ENCODE data around the gene TNFRSF8. TPM values are rescaled to one million over a fixed set of nuclear protein-coding genes. Genes with fewer than 3 reads are reported as not detected.

Gene TNFRSF8
- total and polyA plus RNA-seq, 9 of the 15 experiments (the other 6 are each of a cell fraction or from before 2014, with no cell fraction given) = 3.5 to 38.4 (median 17.1) TPM

DNA sequence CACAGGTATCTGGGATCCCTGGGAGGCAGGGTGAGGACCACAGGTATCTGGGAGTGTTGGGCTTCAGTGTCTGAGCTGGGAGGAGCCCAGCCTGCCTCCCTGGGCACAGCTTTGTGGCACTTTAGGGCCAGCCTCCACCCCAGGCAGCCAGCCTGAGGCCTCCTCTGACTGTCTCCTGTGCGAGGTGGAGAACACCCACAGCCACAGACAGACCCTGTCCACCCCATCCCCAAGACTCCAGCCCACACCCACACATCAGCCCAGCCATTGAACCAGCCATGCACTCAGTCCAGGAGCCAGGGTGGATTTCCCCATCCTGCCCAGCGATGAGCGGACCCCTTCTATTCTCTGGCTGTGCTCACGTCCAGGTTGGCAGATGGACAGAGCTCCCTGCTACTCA, 81.9 kb downstream of the TNFRSF8 start:
- ChIA-PET CTCF (ENCODE audit: low intra/inter-chr PET ratio) (no interaction called here), POLR2A (interaction anchor here (0.7 kb wide), 3 partner anchors 20 to 37 kb away, joined by 4 to 5 read pairs (median 4); no protein-coding TSS in a partner anchor)
- H3K9me3 ChIP-seq (replicated peaks; ENCODE audit: control insufficient read depth, insufficient read depth, low read depth, low read length) = no peaks in the 10 kb centered on the region
- ATAC-seq (peak; percentile 11; the same call in 2 of the 3 replicates), DNase-seq (ENCODE audit: extremely low read depth in 1 of 4, low spot score in 3 of 4) (no peak), FAIRE-seq (no peak)
- TF ChIP-seq CSDE1 (IDR thresholded peaks at IDR 0.05) = no peak
- no peak for TF ChIP-seq ZNF324 (CRISPR knock-in tag; IDR thresholded peaks at IDR 0.05)
- TF ChIP-seq ZNF274 (IDR thresholded peaks at IDR 0.05; ENCODE audit: borderline replicate concordance, low read depth, low read length) = no peak
- no peak for TF ChIP-seq FOXM1 (IDR thresholded peaks at IDR 0.05; ENCODE audit: low read depth)
- TF ChIP-seq FOXM1 (CRISPR knock-in tag; IDR thresholded peaks at IDR 0.05; ENCODE audit: low read depth) = no peak
- TF ChIP-seq, protein P1, sequence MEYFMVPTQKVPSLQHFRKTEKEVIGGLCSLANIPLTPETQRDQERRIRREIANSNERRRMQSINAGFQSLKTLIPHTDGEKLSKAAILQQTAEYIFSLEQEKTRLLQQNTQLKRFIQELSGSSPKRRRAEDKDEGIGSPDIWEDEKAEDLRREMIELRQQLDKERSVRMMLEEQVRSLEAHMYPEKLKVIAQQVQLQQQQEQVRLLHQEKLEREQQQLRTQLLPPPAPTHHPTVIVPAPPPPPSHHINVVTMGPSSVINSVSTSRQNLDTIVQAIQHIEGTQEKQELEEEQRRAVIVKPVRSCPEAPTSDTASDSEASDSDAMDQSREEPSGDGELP (CRISPR knock-in tag; IDR thresholded peaks at IDR 0.05; ENCODE audit: borderline replicate concordance) = 0 out of 2 replicates have a peak, but pooled peaks have one; percentile 20
- TF ChIP-seq POLR2G (IDR thresholded peaks at IDR 0.05; ENCODE audit: low read depth, low read length) = peak; percentile 38; the same call in 1 of the 2 replicates
- TF ChIP-seq POU5F1 (IDR thresholded peaks at IDR 0.05; ENCODE audit: borderline replicate concordance, low read depth, low read length, partially characterized antibody) = no peak
- TF ChIP-seq BRF1 (IDR thresholded peaks at IDR 0.05; ENCODE audit: borderline replicate concordance, extremely low read depth, insufficient read length) = no peak
- BruUV-seq (replicated peaks) = no TSS peak
- no peak overlapping the region for H3K27ac ChIP-seq (ENCODE audit: extremely low read depth, low read depth, low read length)
- H3K4me3 ChIP-seq = no peak overlapping the region
- intact Hi-C loops (cut with micrococcal nuclease) = no loop called here
- no peak overlapping the region for H2AFZ ChIP-seq (ENCODE audit: low read depth, low read length)
- H3K4me2 ChIP-seq (ENCODE audit: insufficient read depth, low read length) = no peak overlapping the region
- peaks cover 22 to 60% of the 10 kb centered on the region in 2 experiments for H3K4me1 ChIP-seq (replicated peaks in 1 of 2; ENCODE audit: control insufficient read depth in 2 of 2, insufficient read depth in 2 of 2, low read length in 2 of 2)
- peak overlapping the region in 1 of 2 experiments; percentile 61; a peak in 2 of 4 replicates for H3K9ac ChIP-seq (ENCODE audit: insufficient read depth in 1 of 2, low read depth in 2 of 2, low read length in 2 of 2)
- no peaks in the 10 kb centered on the region for H3K9me1 ChIP-seq (ENCODE audit: control insufficient read depth, insufficient read depth, low read length)
- H4K20me1 ChIP-seq (replicated peaks; ENCODE audit: control insufficient read depth, insufficient read depth, low read length) = no peaks in the 10 kb centered on the region
- in situ Hi-C loops (cut with MboI) = no loop called here
- WGBS (ENCODE audit: insufficient coverage, low coverage, missing lambda C conversion rate) = 76% methylated on average over 4 of the region's 4 CpGs
- H3K36me3 ChIP-seq (ENCODE audit: control insufficient read depth, insufficient read depth, low read length) = peaks cover 23% of the 10 kb centered on the region; the same call in 1 of the 3 replicates
- H3K27me3 ChIP-seq (ENCODE audit: control insufficient read depth in 2 of 2, insufficient read depth in 2 of 2, low read length in 2 of 2) = no peaks in the 10 kb centered on the region
- no peaks in the 10 kb centered on the region for H3K79me2 ChIP-seq (ENCODE audit: control insufficient read depth, insufficient read depth, low read length)
